ENCODE results near the gene RFFL.

RFFL gene

GRCh38 chr17:35080536-35080935 lies 17.0 kb upstream of the RFFL start:
- peak; percentile 52 for DNase-seq

- DNase-seq: no peak
Measured at GRCh38 chr17:35079547-35080423, 16.3 kb upstream of the RFFL start.

DNA sequence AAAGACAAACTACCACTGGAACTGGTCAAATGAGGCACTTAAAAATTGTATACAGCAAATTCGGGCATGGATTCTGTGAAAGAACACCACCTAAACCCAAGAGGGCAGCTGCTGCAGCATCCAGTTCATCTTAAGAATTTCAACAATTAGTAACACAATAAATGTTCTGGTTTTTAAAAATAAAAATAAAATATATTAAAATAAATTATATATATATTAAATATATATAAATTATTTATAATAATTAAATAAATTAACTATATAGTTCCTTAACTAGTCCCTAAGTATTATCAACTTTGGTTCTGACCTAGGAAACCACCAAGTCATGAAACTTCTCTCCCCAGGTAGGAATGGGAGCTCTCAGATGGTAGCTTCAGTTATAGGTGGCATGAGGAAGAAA lies 13.4 kb upstream of the RFFL start:
- DNase-seq: no peak

DNA sequence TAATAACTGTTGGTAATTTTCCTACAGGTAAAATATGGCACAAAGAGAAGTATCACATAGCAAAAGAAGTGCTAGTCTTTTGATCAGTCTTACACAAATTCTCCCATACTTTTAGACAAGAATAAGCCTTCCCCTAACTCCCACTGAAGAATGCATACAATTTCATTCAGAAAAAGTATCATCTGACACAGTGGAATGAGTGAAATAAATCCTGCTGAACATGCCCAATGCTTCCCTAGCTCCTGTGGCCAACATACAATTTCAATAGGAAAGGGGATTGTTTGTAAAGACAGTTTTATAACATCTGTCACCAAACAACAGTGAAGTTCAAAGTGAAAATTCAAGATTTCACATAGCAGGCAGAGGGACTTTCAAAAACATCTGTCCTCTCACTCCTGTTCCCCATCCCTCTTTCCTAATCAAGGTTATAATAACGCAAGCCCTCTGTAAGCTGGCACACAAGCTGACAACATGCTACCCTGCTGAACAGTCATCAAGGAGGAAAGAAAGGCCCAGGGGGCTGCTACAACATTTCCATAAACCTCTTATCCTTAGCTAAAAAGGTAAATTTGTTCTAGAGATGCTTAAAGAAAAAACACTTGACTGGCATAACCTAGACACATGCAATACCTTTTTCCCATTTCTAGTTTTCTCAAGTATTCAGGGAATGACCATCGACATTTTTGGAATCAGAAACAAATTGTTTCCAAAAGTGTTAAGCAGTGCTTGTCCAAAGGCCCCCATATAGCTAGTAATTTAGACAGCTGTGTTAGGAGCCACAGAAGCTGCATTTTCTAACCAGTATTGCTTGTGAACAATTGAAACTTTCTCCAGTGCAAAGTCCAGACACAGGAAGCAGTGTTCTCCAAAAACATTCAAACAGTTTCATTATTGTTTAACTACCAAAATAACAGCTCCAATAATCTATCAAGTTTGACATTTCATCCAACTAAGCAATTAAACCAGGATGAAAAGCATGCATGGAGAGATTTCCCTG lies 11.5 kb upstream of the RFFL start:
- DNase-seq: peak; percentile 8

DNA sequence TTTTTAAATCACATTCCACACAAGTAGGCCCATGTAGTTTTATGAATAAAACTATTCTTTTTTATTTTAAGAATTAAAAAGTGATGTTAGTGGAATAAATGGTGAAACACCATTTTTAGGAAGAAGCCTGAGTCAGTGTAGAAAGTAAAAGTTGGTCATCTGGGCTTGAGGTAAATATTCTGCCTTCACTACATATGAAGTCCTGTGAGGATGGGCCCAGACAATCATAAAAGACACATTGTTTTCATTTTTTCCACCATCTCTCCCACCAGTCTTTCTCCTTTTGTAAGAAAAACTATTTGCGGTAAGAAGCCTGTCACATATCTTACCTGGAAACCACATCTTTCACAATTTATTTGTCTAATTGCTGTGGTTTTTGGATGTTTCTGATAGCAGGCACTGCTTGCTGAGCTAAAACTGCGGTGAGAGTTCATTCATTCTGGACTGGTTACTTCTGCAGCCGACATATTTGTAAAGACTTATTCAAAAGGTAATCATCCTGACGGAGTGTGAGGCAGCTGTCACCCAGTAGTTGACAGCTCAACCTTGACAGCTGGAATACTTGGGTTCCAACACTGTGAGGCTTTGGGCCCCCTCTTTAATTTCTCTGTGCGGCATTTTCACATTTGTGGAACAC lies 10.6 kb upstream of the RFFL start:
- DNase-seq: peak; percentile 19

DNA sequence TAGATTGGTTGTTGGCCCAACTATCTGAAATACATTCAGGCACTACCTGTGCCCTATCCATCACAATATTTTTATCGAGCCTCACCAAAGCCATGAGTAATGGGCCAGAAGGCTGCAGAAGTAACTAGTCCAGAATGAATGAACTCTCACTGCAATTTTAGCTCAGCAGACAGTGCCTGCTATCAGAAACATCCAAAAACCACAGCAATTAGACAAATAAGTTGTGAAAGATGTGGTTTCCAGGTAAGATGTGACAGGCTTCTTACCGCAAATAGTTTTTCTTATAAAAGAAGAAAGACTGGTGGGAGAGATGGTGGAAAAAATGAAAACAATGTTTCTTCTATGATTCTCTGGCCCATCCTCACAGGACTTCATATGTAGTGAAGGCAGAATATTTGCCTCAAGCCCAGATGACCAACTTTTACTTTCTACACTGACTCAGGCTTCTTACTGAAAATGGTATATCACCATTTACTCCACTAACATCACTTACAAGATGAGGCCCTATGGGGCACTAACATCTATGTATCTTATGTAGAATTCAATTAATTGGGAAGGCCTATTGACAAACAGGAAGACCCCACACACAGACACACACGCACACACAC lies 9.8 kb upstream of the RFFL start:
- DNase-seq: no peak

DNA sequence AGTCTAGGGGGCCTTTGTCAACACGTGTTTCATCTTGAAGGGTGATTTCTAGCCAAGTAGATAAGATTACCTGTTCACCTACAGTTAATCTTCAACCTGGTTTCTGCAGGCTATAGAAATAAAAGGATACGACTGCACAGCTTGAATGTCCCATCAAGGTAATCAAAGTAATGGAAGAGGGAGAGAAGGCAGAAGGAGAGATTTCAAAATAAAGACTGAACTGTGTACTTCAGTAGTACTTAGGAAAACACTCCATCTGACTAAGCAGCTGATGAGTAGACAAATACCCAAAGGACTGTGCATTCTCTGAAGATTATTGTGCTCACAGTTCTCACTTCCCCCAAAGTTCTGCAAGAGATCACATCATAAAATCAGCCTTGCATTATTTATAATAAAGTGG lies 5.8 kb upstream of the RFFL start:
- no peak for DNase-seq

GRCh38 chr17:35068249-35068648 lies 4.7 kb upstream of the RFFL start:
- no peak for DNase-seq

DNA sequence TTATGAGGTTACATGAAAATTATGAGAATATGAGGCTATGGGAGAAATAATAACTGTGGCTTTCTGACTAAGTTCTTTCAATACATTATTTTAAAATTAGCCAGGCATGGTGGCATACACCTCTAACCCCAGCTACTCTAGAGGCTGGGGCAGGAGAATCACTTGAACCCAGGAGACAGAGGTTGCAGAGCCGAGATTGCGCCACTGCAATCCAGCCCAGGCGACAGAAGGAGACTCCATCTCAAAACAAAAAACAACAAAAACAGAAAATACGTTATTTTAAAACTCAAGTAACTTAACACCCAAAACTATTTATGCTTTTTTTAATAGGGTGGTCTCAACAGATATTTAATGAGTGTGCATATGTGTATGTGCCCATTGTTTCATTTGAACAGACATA lies 2.4 kb upstream of the RFFL start:
- DNase-seq: no peak

DNA sequence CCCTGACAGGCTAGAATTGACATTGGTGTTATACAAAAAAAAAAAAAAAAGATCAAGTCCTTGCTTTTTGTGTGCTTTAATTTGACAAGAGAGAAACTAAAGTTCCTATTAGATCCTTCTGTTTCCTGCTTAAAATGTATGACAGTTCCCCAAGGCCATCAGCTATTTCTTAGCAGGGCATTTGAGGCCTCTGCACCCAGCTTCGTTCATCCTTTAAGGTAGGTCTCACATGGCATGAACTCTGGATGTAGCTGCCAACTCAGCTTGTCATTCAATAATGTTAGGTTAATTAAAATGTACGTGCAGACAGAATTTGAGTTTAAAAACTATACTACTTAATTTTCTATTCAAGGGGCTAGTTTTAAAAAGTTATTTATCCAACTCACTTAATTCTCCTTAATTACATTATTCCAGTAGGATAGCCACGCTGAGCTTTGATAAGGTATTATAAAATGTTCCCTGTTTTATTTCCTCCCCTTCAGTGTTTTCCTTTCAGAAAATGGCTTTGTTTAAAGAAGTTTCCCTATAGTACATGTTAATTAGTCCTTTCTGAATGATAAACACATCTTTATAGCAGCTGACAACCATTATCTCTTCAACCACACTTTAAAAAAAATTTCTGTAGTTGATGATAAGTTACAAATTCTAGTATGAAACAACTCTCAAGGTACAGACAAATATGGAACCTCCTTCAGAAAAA lies 1.2 kb upstream of the RFFL start:
- DNase-seq: no peak

- no peak for DNase-seq
Measured at GRCh38 chr17:35062308-35062707, 1.2 kb downstream of the RFFL start.

DNA sequence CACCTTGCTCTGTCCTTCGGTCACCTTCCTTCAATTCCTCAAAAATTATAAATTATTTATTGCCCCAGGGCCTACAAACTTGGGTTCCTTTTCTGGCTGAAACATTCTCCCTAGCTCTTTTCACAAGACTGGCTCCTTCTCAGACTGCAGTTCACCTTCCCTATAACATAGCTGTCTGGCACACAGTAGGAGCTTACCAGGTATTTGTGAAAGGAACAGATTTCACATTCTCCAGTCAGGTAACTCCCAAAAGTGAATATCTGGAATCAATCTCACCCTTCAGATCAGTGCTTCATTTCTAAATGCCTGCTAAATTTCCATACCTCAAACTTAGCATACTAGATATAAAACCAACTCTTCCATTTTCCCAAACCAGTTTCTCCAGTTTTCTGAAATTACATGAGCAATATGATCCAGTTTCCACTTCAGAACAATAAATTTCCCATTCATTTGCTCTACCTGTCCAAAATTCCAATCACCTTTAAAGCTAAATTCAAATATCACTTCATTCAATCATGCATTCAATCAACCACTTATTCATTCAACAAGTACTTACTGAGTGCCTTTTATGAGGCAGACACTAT lies 6.1 kb downstream of the RFFL start:
- no peak for DNase-seq

DNA sequence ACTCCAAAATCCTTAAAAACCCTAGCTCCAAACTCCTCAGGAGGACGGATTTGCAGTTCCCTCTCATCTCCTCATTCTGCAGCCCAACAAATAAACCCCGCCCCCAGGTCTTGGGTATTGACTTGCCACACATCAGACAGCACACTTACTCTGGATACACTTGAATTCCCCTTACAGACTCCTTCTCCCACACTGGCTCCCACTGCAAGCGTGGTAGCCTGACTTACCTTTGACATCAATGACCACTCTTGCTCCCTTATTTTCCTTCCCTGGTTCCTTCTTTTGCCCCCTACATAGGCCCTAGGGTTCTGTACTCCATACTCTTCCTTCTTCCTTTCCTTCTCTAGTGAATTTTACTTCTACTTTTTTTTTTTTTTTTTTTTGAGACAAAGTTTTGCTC lies 7.5 kb downstream of the RFFL start:
- no peak for DNase-seq

DNA sequence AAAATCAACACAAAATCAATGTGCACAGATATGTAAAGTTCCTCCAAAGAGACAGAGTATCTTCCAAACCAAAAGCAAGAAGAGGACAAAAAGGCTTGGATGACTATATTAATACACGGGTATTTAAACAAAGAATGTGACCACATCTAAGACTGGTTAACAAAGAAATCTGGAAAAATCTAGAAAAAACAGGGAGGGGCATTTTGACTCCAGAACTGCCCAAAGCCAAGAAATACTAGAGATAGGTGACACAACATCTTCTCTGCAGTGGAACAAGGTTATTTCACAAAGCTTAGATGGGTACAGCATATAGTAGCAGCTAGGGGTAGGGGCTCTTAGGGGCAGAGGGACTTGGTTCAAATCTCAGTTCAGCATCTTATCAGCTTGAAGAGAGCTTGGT lies 10.3 kb downstream of the RFFL start:
- DNase-seq: no peak

DNA sequence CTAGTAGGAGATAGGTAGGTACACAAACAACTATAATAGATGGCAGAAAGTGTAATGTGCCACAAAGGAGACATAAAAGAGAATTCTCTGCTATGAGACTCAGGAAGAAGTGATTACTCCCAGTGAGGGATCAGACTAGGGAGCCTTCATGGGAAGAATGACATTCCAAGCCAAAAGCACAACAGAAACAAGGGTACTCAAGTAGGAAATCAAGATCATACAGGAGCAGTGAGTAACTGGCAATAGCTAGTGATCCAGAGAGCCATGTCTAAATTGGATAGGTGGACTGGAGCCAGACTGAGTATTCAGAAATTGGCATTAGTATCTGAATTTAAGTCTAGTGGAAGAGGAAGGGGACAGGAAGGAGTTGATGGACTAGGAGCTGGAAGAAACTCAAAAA lies 10.7 kb downstream of the RFFL start:
- no peak for DNase-seq

- no peak for DNase-seq
Measured at GRCh38 chr17:35052241-35052610, 11.3 kb downstream of the RFFL start.

DNA sequence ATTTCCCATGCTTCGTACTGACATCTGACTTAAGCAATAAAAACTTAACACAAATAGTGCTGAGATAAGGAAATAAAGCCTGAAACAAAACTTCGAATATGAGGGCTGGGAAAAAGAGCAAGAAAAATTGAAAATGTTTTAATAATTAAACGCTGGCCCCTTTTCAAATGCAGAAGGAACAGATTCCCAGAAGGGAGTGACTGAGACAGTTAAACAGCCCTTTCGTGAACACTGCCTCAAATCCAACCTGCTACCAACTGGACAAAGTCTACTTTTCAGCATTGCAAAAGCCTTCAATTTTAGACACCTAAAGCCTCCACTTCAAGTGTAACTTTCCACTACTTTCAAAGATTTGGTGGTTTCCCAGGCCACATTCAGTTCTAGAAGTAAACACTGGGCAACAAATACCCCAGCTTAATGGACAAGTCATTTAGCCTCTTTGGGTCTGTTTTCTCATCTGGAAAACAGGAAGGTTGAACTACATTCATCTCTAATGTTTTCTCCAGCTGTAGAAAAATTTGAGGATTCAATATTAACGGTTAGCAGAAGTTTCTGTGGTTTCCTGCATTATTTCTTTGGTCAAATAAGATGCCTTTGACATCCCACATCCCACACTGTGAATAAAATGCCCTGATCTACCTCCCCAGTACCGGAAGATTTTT lies 11.8 kb downstream of the RFFL start:
- peak; percentile 42 for DNase-seq

DNA sequence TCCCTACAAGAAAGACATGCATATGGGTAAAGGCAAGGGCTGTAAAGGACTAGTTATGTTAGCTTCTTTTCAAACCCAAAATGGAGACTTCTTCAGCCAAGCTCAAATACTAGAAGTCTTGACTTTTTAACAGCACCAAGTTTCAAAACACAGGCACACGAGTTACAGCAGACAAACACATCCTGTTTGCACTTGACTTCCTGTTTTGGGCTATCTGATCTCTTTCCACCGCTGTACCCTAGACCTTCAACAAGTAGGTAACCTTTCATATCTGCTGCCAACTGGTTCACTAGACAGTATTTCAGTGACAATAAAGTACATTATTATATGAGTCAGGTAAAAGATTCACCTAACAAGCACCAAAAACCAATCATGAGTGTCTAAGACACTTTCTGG lies 12.3 kb downstream of the RFFL start:
- peak; percentile 76 for DNase-seq

GRCh38 chr17:35050170-35050569 lies 13.3 kb downstream of the RFFL start:
- DNase-seq: no peak

GRCh38 chr17:35048685-35049379 lies 14.7 kb downstream of the RFFL start:
- no peak for DNase-seq

All from RPMI8226 (cell line).